Measurements from ENCODE around the gene FAM50A.

GRCh38 chrX:154430916-154431315, 13.0 kb upstream of the FAM50A start:
- TF ChIP-seq TAF1 (IDR thresholded peaks at IDR 0.05; ENCODE audit: borderline replicate concordance, insufficient read depth, low read length), result no peak
- TF ChIP-seq, protein P1, sequence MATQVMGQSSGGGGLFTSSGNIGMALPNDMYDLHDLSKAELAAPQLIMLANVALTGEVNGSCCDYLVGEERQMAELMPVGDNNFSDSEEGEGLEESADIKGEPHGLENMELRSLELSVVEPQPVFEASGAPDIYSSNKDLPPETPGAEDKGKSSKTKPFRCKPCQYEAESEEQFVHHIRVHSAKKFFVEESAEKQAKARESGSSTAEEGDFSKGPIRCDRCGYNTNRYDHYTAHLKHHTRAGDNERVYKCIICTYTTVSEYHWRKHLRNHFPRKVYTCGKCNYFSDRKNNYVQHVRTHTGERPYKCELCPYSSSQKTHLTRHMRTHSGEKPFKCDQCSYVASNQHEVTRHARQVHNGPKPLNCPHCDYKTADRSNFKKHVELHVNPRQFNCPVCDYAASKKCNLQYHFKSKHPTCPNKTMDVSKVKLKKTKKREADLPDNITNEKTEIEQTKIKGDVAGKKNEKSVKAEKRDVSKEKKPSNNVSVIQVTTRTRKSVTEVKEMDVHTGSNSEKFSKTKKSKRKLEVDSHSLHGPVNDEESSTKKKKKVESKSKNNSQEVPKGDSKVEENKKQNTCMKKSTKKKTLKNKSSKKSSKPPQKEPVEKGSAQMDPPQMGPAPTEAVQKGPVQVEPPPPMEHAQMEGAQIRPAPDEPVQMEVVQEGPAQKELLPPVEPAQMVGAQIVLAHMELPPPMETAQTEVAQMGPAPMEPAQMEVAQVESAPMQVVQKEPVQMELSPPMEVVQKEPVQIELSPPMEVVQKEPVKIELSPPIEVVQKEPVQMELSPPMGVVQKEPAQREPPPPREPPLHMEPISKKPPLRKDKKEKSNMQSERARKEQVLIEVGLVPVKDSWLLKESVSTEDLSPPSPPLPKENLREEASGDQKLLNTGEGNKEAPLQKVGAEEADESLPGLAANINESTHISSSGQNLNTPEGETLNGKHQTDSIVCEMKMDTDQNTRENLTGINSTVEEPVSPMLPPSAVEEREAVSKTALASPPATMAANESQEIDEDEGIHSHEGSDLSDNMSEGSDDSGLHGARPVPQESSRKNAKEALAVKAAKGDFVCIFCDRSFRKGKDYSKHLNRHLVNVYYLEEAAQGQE (IDR thresholded peaks at IDR 0.05; ENCODE audit: insufficient read depth in 1 of 2, low read depth in 2 of 2, low read length in 2 of 2), result no peak
- no peak for TF ChIP-seq POLR2AphosphoS5 (IDR thresholded peaks at IDR 0.05; ENCODE audit: low read depth, low read length)
- no peak for TF ChIP-seq SIN3A (IDR thresholded peaks at IDR 0.05; ENCODE audit: borderline replicate concordance, insufficient read depth, low read length)
